ENCODE data around the gene PGAP1. TPM values are rescaled to one million over a fixed set of nuclear protein-coding genes. Genes with fewer than 3 reads are reported as not detected.
A peak's percentile ranks its signal among the peaks of the same experiment; 100 is the strongest.
"Not testable (repeated sequence)": the region's sequence is repeated elsewhere in the genome, so short reads cannot be mapped to it uniquely, and the experiment has no call there.

Gene PGAP1
- total and polyA plus RNA-seq, 3 experiments from 2014 or later: 1.5 to 8.7 (median 7.1) TPM

- no peak overlapping the region for H3K4me3 Mint-ChIP-seq
- peak overlapping the region in 1 of 8 donors; percentile 11 for H3K27ac Mint-ChIP-seq
- Histone ChIP-seq H3K27me3 (ENCODE audit: insufficient read depth, low read length, poor library complexity, severe bottlenecking) (no peaks in the 10 kb centered on the region), H3K27ac (ENCODE audit: low read depth, low read length) (no peak overlapping the region), H3K36me3 (ENCODE audit: insufficient read depth, low read length) (no peaks in the 10 kb centered on the region), H3K4me3 (ENCODE audit: low read length) (no peak overlapping the region), H3K9me3 (ENCODE audit: low read length) (no peaks in the 10 kb centered on the region), H3K4me1 (ENCODE audit: insufficient read depth, low read length) (peaks cover 16% of the 10 kb centered on the region)
- peaks cover 15 to 16% (median 15%) of the 10 kb centered on the region in 3 donors for H3K4me1 Mint-ChIP-seq
- no peak for DNase-seq
- peaks cover 0 to 5% (median 0%) of the 10 kb centered on the region in 5 donors for H3K9me3 Mint-ChIP-seq
- peaks cover 5 to 12% (median 9%) of the 10 kb centered on the region in 3 donors for H3K36me3 Mint-ChIP-seq
- POLR2A ChIA-PET: no interaction called here
- H3K27me3 Mint-ChIP-seq: no peaks in the 10 kb centered on the region
- CTCF ChIA-PET: no interaction called here
Observed at GRCh38 chr2:196913691-196914090, 12.8 kb downstream of the PGAP1 start.

- H3K27ac ChIP-seq (ENCODE audit: low read depth, low read length); H3K36me3 ChIP-seq (ENCODE audit: insufficient read depth, low read length); H3K4me1 ChIP-seq (ENCODE audit: insufficient read depth, low read length); H3K4me3 ChIP-seq (ENCODE audit: low read length); H3K9me3 ChIP-seq (ENCODE audit: low read length); H3K27me3 ChIP-seq (ENCODE audit: insufficient read depth, low read length, poor library complexity, severe bottlenecking); CTCF ChIA-PET; H3K27ac Mint-ChIP-seq; H3K4me1 Mint-ChIP-seq; H3K9me3 Mint-ChIP-seq; H3K36me3 Mint-ChIP-seq; H3K27me3 Mint-ChIP-seq; POLR2A ChIA-PET; DNase-seq: not testable (repeated sequence)
- peak overlapping the region in 1 of 7 donors; percentile 7 for H3K4me3 Mint-ChIP-seq
Observed at GRCh38 chr2:196905365-196905764, 21.1 kb downstream of the PGAP1 start.

- POLR2A ChIA-PET: interaction anchor here (1.1 kb wide), 1 partner anchor 23 kb away, joined by 3 read pairs; no protein-coding TSS in a partner anchor
- H3K4me3 Mint-ChIP-seq: no peak overlapping the region
- H3K36me3 Mint-ChIP-seq: peaks cover 0 to 20% (median 7%) of the 10 kb centered on the region in 3 donors
- Histone ChIP-seq H3K36me3 (ENCODE audit: insufficient read depth, low read length) (no peaks in the 10 kb centered on the region), H3K27me3 (ENCODE audit: insufficient read depth, low read length, poor library complexity, severe bottlenecking) (no peaks in the 10 kb centered on the region), H3K4me3 (ENCODE audit: low read length) (no peak overlapping the region), H3K27ac (ENCODE audit: low read depth, low read length) (no peak overlapping the region), H3K9me3 (ENCODE audit: low read length) (no peaks in the 10 kb centered on the region), H3K4me1 (ENCODE audit: insufficient read depth, low read length) (no peaks in the 10 kb centered on the region)
- DNase-seq: no peak
- H3K4me1 Mint-ChIP-seq: peaks cover 3 to 4% (median 3%) of the 10 kb centered on the region in 3 donors
- no peaks in the 10 kb centered on the region for H3K27me3 Mint-ChIP-seq
- CTCF ChIA-PET: no interaction called here
- no peak overlapping the region for H3K27ac Mint-ChIP-seq
- no peaks in the 10 kb centered on the region for H3K9me3 Mint-ChIP-seq
Observed at GRCh38 chr2:196902828-196903227, 23.7 kb downstream of the PGAP1 start.

GRCh38 chr2:196900843-196901242, 25.7 kb downstream of the PGAP1 start:
- no peaks in the 10 kb centered on the region for H3K27me3 Mint-ChIP-seq
- H3K4me1 Mint-ChIP-seq: peaks cover 3 to 4% (median 3%) of the 10 kb centered on the region in 3 donors
- ChIA-PET POLR2A (no interaction called here), CTCF (interaction anchor here (1.0 kb wide), 1 partner anchor 19 kb away, joined by 3 read pairs; no protein-coding TSS in a partner anchor)
- Histone ChIP-seq H3K27me3 (ENCODE audit: insufficient read depth, low read length, poor library complexity, severe bottlenecking) (no peaks in the 10 kb centered on the region), H3K4me1 (ENCODE audit: insufficient read depth, low read length) (no peaks in the 10 kb centered on the region), H3K36me3 (ENCODE audit: insufficient read depth, low read length) (no peaks in the 10 kb centered on the region), H3K9me3 (ENCODE audit: low read length) (no peaks in the 10 kb centered on the region), H3K27ac (ENCODE audit: low read depth, low read length) (no peak overlapping the region), H3K4me3 (ENCODE audit: low read length) (no peak overlapping the region)
- peaks cover 0 to 28% (median 9%) of the 10 kb centered on the region in 3 donors for H3K36me3 Mint-ChIP-seq
- H3K4me3 Mint-ChIP-seq: no peak overlapping the region
- no peak for DNase-seq
- no peaks in the 10 kb centered on the region for H3K9me3 Mint-ChIP-seq
- no peak overlapping the region for H3K27ac Mint-ChIP-seq

GRCh38 chr2:196899976-196900375, 26.5 kb downstream of the PGAP1 start:
- H3K27ac ChIP-seq (ENCODE audit: low read depth, low read length): no peak overlapping the region
- H3K36me3 ChIP-seq (ENCODE audit: insufficient read depth, low read length): no peaks in the 10 kb centered on the region
- no peaks in the 10 kb centered on the region for H3K4me1 Mint-ChIP-seq
- ChIA-PET CTCF (interaction anchor here (1.0 kb wide), 1 partner anchor 20 kb away, joined by 3 read pairs; no protein-coding TSS in a partner anchor), POLR2A (no interaction called here)
- no peaks in the 10 kb centered on the region for H3K4me1 ChIP-seq (ENCODE audit: insufficient read depth, low read length)
- no peak overlapping the region for H3K4me3 Mint-ChIP-seq
- H3K27me3 ChIP-seq (ENCODE audit: insufficient read depth, low read length, poor library complexity, severe bottlenecking): no peaks in the 10 kb centered on the region
- H3K4me3 ChIP-seq (ENCODE audit: low read length): no peak overlapping the region
- peaks cover 0 to 33% (median 9%) of the 10 kb centered on the region in 3 donors for H3K36me3 Mint-ChIP-seq
- DNase-seq: no peak
- no peaks in the 10 kb centered on the region for H3K9me3 Mint-ChIP-seq
- no peaks in the 10 kb centered on the region for H3K9me3 ChIP-seq (ENCODE audit: low read length)
- no peak overlapping the region for H3K27ac Mint-ChIP-seq
- no peaks in the 10 kb centered on the region for H3K27me3 Mint-ChIP-seq

- no peaks in the 10 kb centered on the region for H3K4me1 Mint-ChIP-seq
- Histone ChIP-seq H3K9me3 (ENCODE audit: low read length) (no peaks in the 10 kb centered on the region), H3K4me1 (ENCODE audit: insufficient read depth, low read length) (no peaks in the 10 kb centered on the region), H3K36me3 (ENCODE audit: insufficient read depth, low read length) (no peaks in the 10 kb centered on the region), H3K27ac (ENCODE audit: low read depth, low read length) (no peak overlapping the region), H3K4me3 (ENCODE audit: low read length) (no peak overlapping the region), H3K27me3 (ENCODE audit: insufficient read depth, low read length, poor library complexity, severe bottlenecking) (no peaks in the 10 kb centered on the region)
- peaks cover 4 to 40% (median 15%) of the 10 kb centered on the region in 3 donors for H3K36me3 Mint-ChIP-seq
- ChIA-PET POLR2A (no interaction called here), CTCF (no interaction called here)
- no peaks in the 10 kb centered on the region for H3K9me3 Mint-ChIP-seq
- no peak for DNase-seq
- H3K27me3 Mint-ChIP-seq: no peaks in the 10 kb centered on the region
- no peak overlapping the region for H3K4me3 Mint-ChIP-seq
- H3K27ac Mint-ChIP-seq: no peak overlapping the region
Observed at GRCh38 chr2:196891136-196891535, 35.4 kb downstream of the PGAP1 start.

- Histone ChIP-seq H3K4me3 (ENCODE audit: low read length) (no peak overlapping the region), H3K36me3 (ENCODE audit: insufficient read depth, low read length) (no peaks in the 10 kb centered on the region), H3K27ac (ENCODE audit: low read depth, low read length) (no peak overlapping the region), H3K4me1 (ENCODE audit: insufficient read depth, low read length) (no peaks in the 10 kb centered on the region), H3K27me3 (ENCODE audit: insufficient read depth, low read length, poor library complexity, severe bottlenecking) (no peaks in the 10 kb centered on the region), H3K9me3 (ENCODE audit: low read length) (no peaks in the 10 kb centered on the region)
- H3K27ac Mint-ChIP-seq: no peak overlapping the region
- no peaks in the 10 kb centered on the region for H3K9me3 Mint-ChIP-seq
- DNase-seq: no peak
- POLR2A ChIA-PET: no interaction called here
- no peak overlapping the region for H3K4me3 Mint-ChIP-seq
- CTCF ChIA-PET: no interaction called here
- H3K36me3 Mint-ChIP-seq: peaks cover 13 to 40% (median 18%) of the 10 kb centered on the region in 3 donors
- H3K27me3 Mint-ChIP-seq: no peaks in the 10 kb centered on the region
- H3K4me1 Mint-ChIP-seq: no peaks in the 10 kb centered on the region
Observed at GRCh38 chr2:196887431-196887830, 39.1 kb downstream of the PGAP1 start.

DNA sequence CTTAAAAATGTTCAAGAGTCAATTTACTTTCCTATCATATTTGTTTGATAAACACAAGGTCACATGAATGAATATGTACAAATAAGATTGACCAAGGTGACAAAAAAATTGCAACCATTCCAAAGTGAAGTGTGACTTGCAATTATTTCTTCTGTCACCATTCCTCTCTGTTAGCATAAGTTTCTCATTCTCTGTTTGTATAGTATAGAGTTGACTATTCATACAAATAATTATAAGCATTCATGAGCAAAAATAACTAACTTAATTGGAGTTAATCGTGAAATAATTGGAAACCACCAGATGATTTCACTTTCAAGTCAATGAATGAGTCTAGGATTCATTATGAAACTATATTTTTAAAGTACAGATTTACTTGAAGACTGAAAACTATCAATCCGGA, 42.1 kb downstream of the PGAP1 start:
- H3K27me3 ChIP-seq (ENCODE audit: insufficient read depth, low read length, poor library complexity, severe bottlenecking): no peaks in the 10 kb centered on the region

More for the DNA sequence above, 42.1 kb downstream of the PGAP1 start:
- no peak for DNase-seq
- Mint-ChIP-seq H3K4me1 (no peaks in the 10 kb centered on the region), H3K4me3 (no peak overlapping the region), H3K27ac (no peak overlapping the region), H3K36me3 (peaks cover 19 to 42% (median 29%) of the 10 kb centered on the region in 3 donors), H3K9me3 (peaks cover 0 to 5% (median 0%) of the 10 kb centered on the region in 5 donors), H3K27me3 (no peaks in the 10 kb centered on the region)
- no peaks in the 10 kb centered on the region for H3K36me3 ChIP-seq (ENCODE audit: insufficient read depth, low read length)
- H3K9me3 ChIP-seq (ENCODE audit: low read length): no peaks in the 10 kb centered on the region
- POLR2A ChIA-PET: no interaction called here
- no peaks in the 10 kb centered on the region for H3K4me1 ChIP-seq (ENCODE audit: insufficient read depth, low read length)
- CTCF ChIA-PET: no interaction called here
- no peak overlapping the region for H3K4me3 ChIP-seq (ENCODE audit: low read length)
- no peak overlapping the region for H3K27ac ChIP-seq (ENCODE audit: low read depth, low read length)
